Measurements from ENCODE around the gene BMP8B. TPM values are rescaled to one million over a fixed set of nuclear protein-coding genes. Genes with fewer than 3 reads are reported as not detected.

Gene BMP8B
- total and polyA plus RNA-seq, 2 of the 8 experiments (the other 6 are each of a cell fraction or from before 2014, with no cell fraction given) = 0.37 to 0.50 TPM

- H2AK5ac ChIP-seq (ENCODE audit: low read depth, low read length) = no peak overlapping the region
- H2BK15ac ChIP-seq (ENCODE audit: low read length) = no peak overlapping the region
- no peaks in the 10 kb centered on the region; the same call in 1 of the 2 replicates for H3K79me1 ChIP-seq (ENCODE audit: low read depth, low read length)
- H3K18ac ChIP-seq (ENCODE audit: extremely low read depth, low read length) = no peak overlapping the region
- no peak for DNase-seq (ENCODE audit: low read depth in 1 of 2, low spot score in 2 of 2)
- no peak overlapping the region for H2AFZ ChIP-seq (ENCODE audit: low read length)
- H3K4me2 ChIP-seq (ENCODE audit: insufficient read depth in 1 of 2, low read depth in 2 of 2, low read length in 2 of 2) = no peak overlapping the region
- no peak overlapping the region for H2BK20ac ChIP-seq (ENCODE audit: low read length)
- peaks cover 4 to 53% (median 28%) of the 10 kb centered on the region in 4 experiments for H3K27me3 ChIP-seq (replicated peaks in 1 of 4; ENCODE audit: control insufficient read depth in 3 of 4, extremely low read depth in 1 of 4, insufficient read depth in 3 of 4, low read length in 3 of 4)
- no peak overlapping the region for H4K5ac ChIP-seq (ENCODE audit: insufficient read length, low read depth, low read length)
- peaks cover 0 to 7% (median 2%) of the 10 kb centered on the region in 4 experiments; a peak in 3 of 7 replicates for H3K4me1 ChIP-seq (replicated peaks in 1 of 4; ENCODE audit: control insufficient read depth in 3 of 4, insufficient read depth in 4 of 4, low read length in 3 of 4)
- no peak overlapping the region for H3K23ac ChIP-seq (ENCODE audit: insufficient read length)
- no peak overlapping the region for H3K4me3 ChIP-seq (ENCODE audit: extremely low read depth in 1 of 4, insufficient read depth in 2 of 4, low read depth in 3 of 4, low read length in 4 of 4)
- 79% methylated on average over 3 of the region's 3 CpGs; no CpG with 5 or more reads in 1 of the 2 experiments for WGBS, 2 experiments (ENCODE audit: extremely low coverage in 1 of 2, insufficient coverage in 1 of 2, insufficient read length in 1 of 2, insufficient replicate concordance in 2 of 2, low coverage in 1 of 2, low lambda C conversion rate in 2 of 2, missing lambda C conversion rate in 1 of 2)
- H2BK5ac ChIP-seq (ENCODE audit: low read depth, low read length) = no peak overlapping the region
- H3K4ac ChIP-seq (replicated peaks; ENCODE audit: insufficient read length, low read depth, low read length) = no peak overlapping the region
- H3K9me3 ChIP-seq (ENCODE audit: insufficient read depth in 2 of 2, low read depth in 1 of 2, low read length in 1 of 2) = no peaks in the 10 kb centered on the region; a peak in 1 of 4 replicates
- H3K36me3 ChIP-seq (ENCODE audit: control insufficient read depth in 2 of 4, insufficient read depth in 4 of 4, low read length in 3 of 4) = no peaks in the 10 kb centered on the region; a peak in 1 of 8 replicates
- POLR2A ChIA-PET (ENCODE audit: partially characterized antibody) = interaction anchor here (0.5 to 1.2 kb wide), 3 partner anchors 16 to 159 kb away, joined by 3 to 4 read pairs (median 3); partner anchors contain the start of gene PABPC4
- CTCF ChIA-PET (ENCODE audit: partially characterized antibody) = interaction anchor here (0.9 to 2.8 kb wide), 6 partner anchors 8 to 34 kb away, joined by 3 to 10 read pairs (median 4); no protein-coding TSS in a partner anchor
- no peak overlapping the region for H3K9ac ChIP-seq (replicated peaks in 1 of 4; ENCODE audit: extremely low read depth in 1 of 4, low read depth in 3 of 4, low read length in 3 of 4)
- H3K14ac ChIP-seq (ENCODE audit: insufficient read length) = no peak overlapping the region
- FAIRE-seq = no peak
- peaks cover 10% of the 10 kb centered on the region for H3K23me2 ChIP-seq (ENCODE audit: low read depth, low read length)
- TF ChIP-seq NANOG (IDR thresholded peaks at IDR 0.05; ENCODE audit: insufficient read depth, low read depth, low read length, poor library complexity, severe bottlenecking) (no peak), CHD1 (IDR thresholded peaks at IDR 0.05; ENCODE audit: low read depth, low read length) (no peak), TAF1 (IDR thresholded peaks at IDR 0.05; ENCODE audit: low read depth, low read length) (no peak), ZNF274 (IDR thresholded peaks at IDR 0.05; ENCODE audit: borderline replicate concordance, extremely low read depth, low read length) (no peak), POLR2AphosphoS5 (IDR thresholded peaks at IDR 0.05; ENCODE audit: low read depth, low read length) (no peak), SIX5 (IDR thresholded peaks at IDR 0.05; ENCODE audit: low read depth, low read length) (no peak), CEBPB (IDR thresholded peaks at IDR 0.05; ENCODE audit: low read depth, low read length) (no peak), TCF12 (IDR thresholded peaks at IDR 0.05; ENCODE audit: low read depth, low read length) (no peak), E2F6 (IDR thresholded peaks at IDR 0.05) (no peak), BACH1 (IDR thresholded peaks at IDR 0.05; ENCODE audit: low read length) (no peak), ATF3 (IDR thresholded peaks at IDR 0.05; ENCODE audit: insufficient read depth, low read depth, low read length) (no peak), JUN (IDR thresholded peaks at IDR 0.05; ENCODE audit: low read depth, low read length) (no peak), POLR2A (IDR thresholded peaks at IDR 0.05; ENCODE audit: control extremely low read depth in 1 of 2, low read depth in 2 of 2, low read length in 2 of 2) (no peak), SRF (IDR thresholded peaks at IDR 0.05; ENCODE audit: low read depth, low read length) (no peak)
- H3K27ac ChIP-seq (ENCODE audit: low read depth, low read length) = no peak overlapping the region
- H3K79me2 ChIP-seq (ENCODE audit: control insufficient read depth in 1 of 2, insufficient read depth in 2 of 2, low read length in 2 of 2) = no peaks in the 10 kb centered on the region
- no peak overlapping the region for H4K91ac ChIP-seq (replicated peaks; ENCODE audit: insufficient read length, low read length)
- no peak overlapping the region for H2BK120ac ChIP-seq (replicated peaks; ENCODE audit: low read depth, low read length)
- H2BK12ac ChIP-seq (ENCODE audit: low read depth, low read length) = no peak overlapping the region
- no peaks in the 10 kb centered on the region for H4K20me1 ChIP-seq (replicated peaks in 1 of 2; ENCODE audit: control insufficient read depth in 1 of 2, insufficient read depth in 2 of 2, low read length in 2 of 2)
- H3K56ac ChIP-seq (replicated peaks; ENCODE audit: insufficient read length, low read depth, low read length) = no peak overlapping the region
- H4K8ac ChIP-seq (ENCODE audit: extremely low read depth, insufficient read depth, low read length) = no peak overlapping the region
Measured at GRCh38 chr1:39735731-39736130, 52.9 kb downstream of the BMP8B start.
